ENCODE data around the gene ANHX.

The ANHX gene

DNA sequence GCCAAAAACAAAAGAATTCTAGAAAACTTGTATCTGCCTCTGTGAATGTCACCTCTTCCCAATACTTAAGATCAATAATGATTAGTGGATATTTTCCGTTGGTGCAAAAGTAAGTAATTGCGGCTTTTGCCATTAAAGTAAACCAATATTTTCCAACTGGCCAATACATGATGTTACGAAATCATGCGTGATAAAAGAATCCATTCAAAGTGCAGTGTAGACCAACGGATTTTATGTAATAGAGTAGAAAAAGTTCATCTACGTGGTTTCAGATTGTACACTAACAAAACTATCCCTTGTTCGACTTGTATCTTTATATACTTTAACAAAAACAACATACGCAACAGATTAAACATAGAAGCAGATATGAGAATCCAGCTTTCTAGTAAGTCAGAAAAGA, 55.0 kb downstream of the ANHX start:
- Histone ChIP-seq H3K9ac (ENCODE audit: insufficient read length, low read depth) (no peak overlapping the region), H3K9me3 (ENCODE audit: insufficient read depth, low read length) (peaks cover 54% of the 10 kb centered on the region)

DNA sequence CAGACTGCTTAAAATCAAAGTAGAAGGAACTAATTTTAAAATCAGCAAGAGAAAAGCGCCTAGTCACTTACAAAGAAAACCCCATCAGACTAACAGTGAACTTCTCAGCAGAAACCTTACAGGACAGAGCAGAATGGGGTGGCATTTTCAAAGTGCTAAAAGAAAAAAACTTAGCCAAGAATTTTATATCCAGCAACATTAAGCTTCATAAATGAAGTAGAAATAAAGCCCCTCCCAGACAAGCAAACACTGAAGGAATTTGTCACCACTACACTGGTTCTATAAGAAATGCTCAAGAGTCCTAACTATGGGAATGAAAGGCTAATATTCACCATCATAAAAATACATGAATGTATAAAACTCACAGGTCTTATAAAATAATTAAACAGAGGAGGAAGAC, 60.8 kb downstream of the ANHX start:
- Histone ChIP-seq H3K9ac (ENCODE audit: insufficient read length, low read depth) (no peak overlapping the region), H3K4me1 (ENCODE audit: insufficient read depth, insufficient read length) (no peaks in the 10 kb centered on the region), H3K9me3 (ENCODE audit: insufficient read depth, low read length) (peaks cover 41% of the 10 kb centered on the region), H3K27me3 (ENCODE audit: insufficient read depth, insufficient read length) (no peaks in the 10 kb centered on the region), H3K36me3 (ENCODE audit: insufficient read depth, insufficient read length, low read length) (no peaks in the 10 kb centered on the region), H3K4me3 (ENCODE audit: insufficient read length, low read depth) (no peak overlapping the region)
- no peak for DNase-seq (ENCODE audit: low read depth, low spot score)
- no peak for TF ChIP-seq SUZ12 (IDR thresholded peaks at IDR 0.05; ENCODE audit: extremely low read depth, insufficient read depth, insufficient read length)
- TF ChIP-seq ZNF274 (IDR thresholded peaks at IDR 0.05; ENCODE audit: low read depth, low read length) = no peak
- no peak for TF ChIP-seq YY1 (IDR thresholded peaks at IDR 0.05; ENCODE audit: insufficient read depth, insufficient read length)

More for the DNA sequence above, 55.0 kb downstream of the ANHX start:
- TF ChIP-seq ZNF274 (IDR thresholded peaks at IDR 0.05; ENCODE audit: low read depth, low read length) (no peak), SUZ12 (IDR thresholded peaks at IDR 0.05; ENCODE audit: extremely low read depth, insufficient read depth, insufficient read length) (no peak), YY1 (IDR thresholded peaks at IDR 0.05; ENCODE audit: insufficient read depth, insufficient read length) (no peak)
- DNase-seq (ENCODE audit: low read depth, low spot score) = no peak
- H3K27me3 ChIP-seq (ENCODE audit: insufficient read depth, insufficient read length) = no peaks in the 10 kb centered on the region
- H3K36me3 ChIP-seq (ENCODE audit: insufficient read depth, insufficient read length, low read length) = peaks cover 34% of the 10 kb centered on the region
- no peaks in the 10 kb centered on the region for H3K4me1 ChIP-seq (ENCODE audit: insufficient read depth, insufficient read length)
- no peak overlapping the region for H3K4me3 ChIP-seq (ENCODE audit: insufficient read length, low read depth)

DNA sequence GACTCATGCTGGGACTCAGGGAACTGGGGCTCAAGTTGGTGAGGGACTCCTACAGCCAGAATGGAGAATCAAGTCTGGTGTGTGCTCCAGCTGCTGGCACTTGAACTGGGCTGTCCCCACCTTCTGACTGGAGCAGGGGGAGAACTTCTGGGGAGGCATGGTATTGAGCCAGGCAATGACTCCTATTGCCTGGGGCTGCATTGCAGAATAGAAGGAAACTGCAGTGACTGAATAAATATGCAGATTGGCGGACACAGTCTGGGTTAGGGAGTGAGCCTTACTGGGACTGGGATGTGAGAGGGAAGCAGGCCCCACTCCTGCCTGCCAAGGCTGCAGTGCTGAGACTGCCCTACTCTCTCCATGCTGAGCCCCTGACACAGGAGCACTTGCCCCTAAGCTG, 63.2 kb downstream of the ANHX start:
- peaks cover 49% of the 10 kb centered on the region for H3K9me3 ChIP-seq (ENCODE audit: insufficient read depth, low read length)
- no peak overlapping the region for H3K4me3 ChIP-seq (ENCODE audit: insufficient read length, low read depth)
- no peaks in the 10 kb centered on the region for H3K27me3 ChIP-seq (ENCODE audit: insufficient read depth, insufficient read length)
- no peaks in the 10 kb centered on the region for H3K4me1 ChIP-seq (ENCODE audit: insufficient read depth, insufficient read length)
- H3K9ac ChIP-seq (ENCODE audit: insufficient read length, low read depth) = no peak overlapping the region
- no peak for DNase-seq (ENCODE audit: low read depth, low spot score)
- TF ChIP-seq SUZ12 (IDR thresholded peaks at IDR 0.05; ENCODE audit: extremely low read depth, insufficient read depth, insufficient read length) = no peak
- TF ChIP-seq YY1 (IDR thresholded peaks at IDR 0.05; ENCODE audit: insufficient read depth, insufficient read length) = no peak
- TF ChIP-seq ZNF274 (IDR thresholded peaks at IDR 0.05; ENCODE audit: low read depth, low read length) = no peak
- no peaks in the 10 kb centered on the region for H3K36me3 ChIP-seq (ENCODE audit: insufficient read depth, insufficient read length, low read length)

All from NT2/D1 (cell line).